Lower lobe of right lung (tissue), 2 donors: Measurements from ENCODE around the gene TPSD1. TPM values are rescaled to one million over a fixed set of nuclear protein-coding genes. Genes with fewer than 3 reads are reported as not detected.

Source experiments
- ATAC-seq, 2 donors: fragments of 200-7000 bp; cut with Tn5 transposase; one replicate each; pipeline ENCODE4 v1.9.1; 2020 to 2022; ENCODE audit warnings: mild to moderate bottlenecking in 2 of 2, moderate library complexity in 2 of 2
- DNase-seq: peaks from one replicate; pipeline ENCODE4 v3.0.0-alpha.2; 2020
- H3K27ac ChIP-seq: fragments of 200-600 bp; one replicate; pipeline ENCODE4 v1.8.0; 2022
- H3K27me3 ChIP-seq: fragments of 200-600 bp; one replicate; pipeline ENCODE4 v1.8.0; 2022; ENCODE audit warnings: low read depth
- H3K36me3 ChIP-seq: fragments of 200-600 bp; one replicate; pipeline ENCODE4 v1.8.0; 2022; ENCODE audit warnings: mild to moderate bottlenecking
- H3K4me1 ChIP-seq: fragments of 200-600 bp; one replicate; pipeline ENCODE4 v1.8.0; 2022
- H3K4me3 ChIP-seq: fragments of 200-600 bp; one replicate; pipeline ENCODE4 v1.8.0; 2022; ENCODE audit warnings: mild to moderate bottlenecking
- H3K9me3 ChIP-seq: fragments of 200-600 bp; one replicate; pipeline ENCODE4 v1.8.0; 2022
- intact Hi-C: fragments of 100-400 bp; cut with DNase I; formaldehyde crosslinking; loops from one replicate; pipeline ENCODE4 v1.11.0; 2022
- total RNA-seq: library from RNA; stranded (reverse); fragmentation: NEBNext Ultra II Directional; extraction: Animal tissue kit (Norgen Biotek cat#: 25700); gene quantifications from one replicate; pipeline ENCODE4 v1.2.1, GENCODE V29; 2021
- TF ChIP-seq, protein P1 (sequence below): fragments of 200-600 bp; IDR thresholded peaks from one replicate; pipeline ENCODE4 v1.8.0; 2022; ENCODE audit warnings: antibody characterized with exemption, mild to moderate bottlenecking
- donor health status: DM: no; HTN: yes; CAD: no; lungs with severe emphysema.

TPSD1 gene
- total RNA-seq, 1 donor from 2014 or later = 9.6 TPM

- no peak overlapping the region for H3K4me3 ChIP-seq
- H3K27me3 ChIP-seq = no peaks in the 10 kb centered on the region
- TF ChIP-seq, protein P1, sequence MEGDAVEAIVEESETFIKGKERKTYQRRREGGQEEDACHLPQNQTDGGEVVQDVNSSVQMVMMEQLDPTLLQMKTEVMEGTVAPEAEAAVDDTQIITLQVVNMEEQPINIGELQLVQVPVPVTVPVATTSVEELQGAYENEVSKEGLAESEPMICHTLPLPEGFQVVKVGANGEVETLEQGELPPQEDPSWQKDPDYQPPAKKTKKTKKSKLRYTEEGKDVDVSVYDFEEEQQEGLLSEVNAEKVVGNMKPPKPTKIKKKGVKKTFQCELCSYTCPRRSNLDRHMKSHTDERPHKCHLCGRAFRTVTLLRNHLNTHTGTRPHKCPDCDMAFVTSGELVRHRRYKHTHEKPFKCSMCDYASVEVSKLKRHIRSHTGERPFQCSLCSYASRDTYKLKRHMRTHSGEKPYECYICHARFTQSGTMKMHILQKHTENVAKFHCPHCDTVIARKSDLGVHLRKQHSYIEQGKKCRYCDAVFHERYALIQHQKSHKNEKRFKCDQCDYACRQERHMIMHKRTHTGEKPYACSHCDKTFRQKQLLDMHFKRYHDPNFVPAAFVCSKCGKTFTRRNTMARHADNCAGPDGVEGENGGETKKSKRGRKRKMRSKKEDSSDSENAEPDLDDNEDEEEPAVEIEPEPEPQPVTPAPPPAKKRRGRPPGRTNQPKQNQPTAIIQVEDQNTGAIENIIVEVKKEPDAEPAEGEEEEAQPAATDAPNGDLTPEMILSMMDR = no peak
- ATAC-seq = no peak
- no peaks in the 10 kb centered on the region for H3K36me3 ChIP-seq
- no peak overlapping the region for H3K27ac ChIP-seq
- intact Hi-C loops = no loop called here
- H3K4me1 ChIP-seq = no peaks in the 10 kb centered on the region
- no peaks in the 10 kb centered on the region for H3K9me3 ChIP-seq
- DNase-seq = no peak
These were observed 44.2 kb upstream of the TPSD1 start for GRCh38 chr16:1211451-1212268.

DNA sequence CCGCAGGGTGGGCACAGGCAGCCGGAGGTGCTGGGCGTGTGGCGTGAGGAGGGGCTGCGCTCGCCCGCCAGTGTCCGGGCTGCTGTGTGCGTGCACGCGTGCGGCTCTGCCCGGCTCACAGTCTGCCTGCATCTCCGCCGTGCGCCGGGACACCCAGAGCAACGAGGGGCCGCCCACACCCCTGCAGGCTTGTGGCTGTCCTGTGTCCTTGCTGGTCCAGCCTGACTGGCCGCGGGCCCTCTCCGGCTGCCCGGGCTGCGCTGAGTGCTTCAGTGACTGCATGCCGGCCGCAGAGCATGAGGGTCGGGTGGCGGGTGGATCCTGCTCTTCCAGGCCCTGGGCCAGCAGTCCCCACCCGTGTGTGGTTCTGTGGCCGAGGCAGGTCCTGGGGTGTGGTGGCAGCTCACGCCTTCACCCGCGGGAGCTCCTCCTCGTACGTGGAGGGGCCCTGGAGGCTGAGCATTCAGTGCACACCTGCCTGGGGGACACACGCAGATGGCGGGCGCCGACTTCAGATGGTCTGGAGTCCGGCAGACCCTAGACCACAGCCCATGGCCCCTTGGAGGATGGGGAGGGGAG, 43.2 kb upstream of the TPSD1 start:
- no peak for DNase-seq
- Histone ChIP-seq H3K4me1 (no peaks in the 10 kb centered on the region), H3K36me3 (no peaks in the 10 kb centered on the region), H3K27me3 (no peaks in the 10 kb centered on the region), H3K9me3 (no peaks in the 10 kb centered on the region), H3K4me3 (no peak overlapping the region), H3K27ac (no peak overlapping the region)
- TF ChIP-seq, protein P1 = no peak
- intact Hi-C loops = no loop called here
- ATAC-seq = no peak

GRCh38 chr16:1213231-1213630, 42.6 kb upstream of the TPSD1 start:
- no peaks in the 10 kb centered on the region for H3K27me3 ChIP-seq
- no peak for ATAC-seq
- TF ChIP-seq, protein P1 = no peak
- H3K36me3 ChIP-seq = no peaks in the 10 kb centered on the region
- no peaks in the 10 kb centered on the region for H3K4me1 ChIP-seq
- intact Hi-C loops = no loop called here
- no peak overlapping the region for H3K27ac ChIP-seq
- no peak for DNase-seq
- no peak overlapping the region for H3K4me3 ChIP-seq
- H3K9me3 ChIP-seq = no peaks in the 10 kb centered on the region

- Histone ChIP-seq H3K4me3 (no peak overlapping the region), H3K9me3 (no peaks in the 10 kb centered on the region), H3K27ac (no peak overlapping the region), H3K27me3 (no peaks in the 10 kb centered on the region), H3K36me3 (no peaks in the 10 kb centered on the region), H3K4me1 (no peaks in the 10 kb centered on the region)
- TF ChIP-seq, protein P1 = no peak
- ATAC-seq (no peak), DNase-seq (no peak)
- intact Hi-C loops = no loop called here
These were observed 42.0 kb upstream of the TPSD1 start for GRCh38 chr16:1213796-1214372.

GRCh38 chr16:1214719-1215118, 41.1 kb upstream of the TPSD1 start:
- no peaks in the 10 kb centered on the region for H3K4me1 ChIP-seq
- TF ChIP-seq, protein P1 = no peak
- no peak overlapping the region for H3K4me3 ChIP-seq
- no peaks in the 10 kb centered on the region for H3K9me3 ChIP-seq
- ATAC-seq (no peak), DNase-seq (no peak)
- no peak overlapping the region for H3K27ac ChIP-seq
- no peaks in the 10 kb centered on the region for H3K27me3 ChIP-seq
- intact Hi-C loops = no loop called here
- no peaks in the 10 kb centered on the region for H3K36me3 ChIP-seq
